ENCODE measurements around the gene PITPNM1.

DNA sequence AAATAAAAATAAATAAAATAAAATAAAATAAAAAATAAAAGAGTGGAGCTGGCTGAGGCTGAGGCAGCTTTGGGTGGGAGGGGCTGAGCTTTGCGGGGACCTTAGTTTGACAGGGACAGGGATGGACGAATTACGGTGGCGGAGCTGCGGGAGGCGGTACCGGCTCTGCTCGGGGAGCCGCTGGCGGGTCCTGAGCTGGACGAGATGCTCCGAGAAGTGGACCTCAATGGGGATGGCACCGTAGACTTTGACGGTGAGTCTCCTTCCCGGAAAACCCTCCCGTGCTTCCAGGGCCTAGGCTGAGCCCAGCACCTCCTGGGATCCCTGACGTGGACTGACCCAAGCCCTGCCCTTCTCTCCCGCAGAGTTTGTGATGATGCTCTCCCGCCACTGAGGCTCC, 46.9 kb downstream of the PITPNM1 start:
- TF ChIP-seq CTCF (IDR thresholded peaks at IDR 0.05) (no peak), POLR2A (IDR thresholded peaks at IDR 0.05) (no peak)
